ENCODE data around the gene ZNF224.

ZNF224 gene

DNA sequence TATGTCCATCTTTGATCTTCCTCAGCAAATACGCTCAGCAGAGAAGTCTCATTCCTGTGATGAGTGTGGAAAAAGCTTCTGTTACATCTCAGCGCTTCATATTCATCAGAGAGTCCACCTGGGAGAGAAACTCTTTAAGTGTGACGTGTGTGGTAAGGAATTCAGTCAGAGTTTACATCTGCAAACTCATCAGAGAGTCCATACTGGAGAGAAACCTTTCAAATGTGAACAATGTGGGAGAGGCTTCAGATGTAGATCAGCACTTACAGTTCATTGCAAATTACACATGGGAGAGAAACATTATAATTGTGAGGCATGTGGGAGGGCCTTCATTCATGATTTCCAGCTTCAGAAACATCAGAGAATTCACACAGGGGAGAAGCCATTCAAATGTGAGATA, 27.9 kb upstream of the ZNF224 start:
- no peak for DNase-seq (ENCODE audit: low read depth)
- no peak for TF ChIP-seq CTCF (IDR thresholded peaks at IDR 0.05; ENCODE audit: control insufficient read depth, insufficient read depth, low read depth, low read length, missing control alignments)
- H3K4me3 ChIP-seq (ENCODE audit: control insufficient read depth, low read depth, low read length), result no peak overlapping the region

DNA sequence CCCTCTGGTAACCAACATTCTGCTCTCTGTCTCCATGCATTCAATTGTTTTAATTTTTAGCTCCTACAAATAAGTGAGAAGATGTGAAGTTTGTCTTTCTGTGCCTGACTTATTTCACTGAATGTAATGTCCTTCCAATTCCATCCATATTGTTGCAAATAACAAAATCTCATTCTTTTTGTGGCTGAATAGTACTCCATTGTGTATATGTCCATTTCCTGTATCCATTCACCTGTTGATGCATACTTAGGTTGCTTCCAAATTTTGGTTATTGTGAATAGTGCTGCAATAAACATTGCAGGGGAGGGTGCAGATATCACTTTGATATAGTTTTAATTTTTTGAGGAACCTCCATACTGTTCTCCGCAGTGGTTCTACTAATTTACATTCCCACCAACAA, 24.7 kb upstream of the ZNF224 start:
- DNase-seq (ENCODE audit: low read depth), result no peak
- no peak overlapping the region for H3K4me3 ChIP-seq (ENCODE audit: control insufficient read depth, low read depth, low read length)
- no peak for TF ChIP-seq CTCF (IDR thresholded peaks at IDR 0.05; ENCODE audit: control insufficient read depth, insufficient read depth, low read depth, low read length, missing control alignments)

DNA sequence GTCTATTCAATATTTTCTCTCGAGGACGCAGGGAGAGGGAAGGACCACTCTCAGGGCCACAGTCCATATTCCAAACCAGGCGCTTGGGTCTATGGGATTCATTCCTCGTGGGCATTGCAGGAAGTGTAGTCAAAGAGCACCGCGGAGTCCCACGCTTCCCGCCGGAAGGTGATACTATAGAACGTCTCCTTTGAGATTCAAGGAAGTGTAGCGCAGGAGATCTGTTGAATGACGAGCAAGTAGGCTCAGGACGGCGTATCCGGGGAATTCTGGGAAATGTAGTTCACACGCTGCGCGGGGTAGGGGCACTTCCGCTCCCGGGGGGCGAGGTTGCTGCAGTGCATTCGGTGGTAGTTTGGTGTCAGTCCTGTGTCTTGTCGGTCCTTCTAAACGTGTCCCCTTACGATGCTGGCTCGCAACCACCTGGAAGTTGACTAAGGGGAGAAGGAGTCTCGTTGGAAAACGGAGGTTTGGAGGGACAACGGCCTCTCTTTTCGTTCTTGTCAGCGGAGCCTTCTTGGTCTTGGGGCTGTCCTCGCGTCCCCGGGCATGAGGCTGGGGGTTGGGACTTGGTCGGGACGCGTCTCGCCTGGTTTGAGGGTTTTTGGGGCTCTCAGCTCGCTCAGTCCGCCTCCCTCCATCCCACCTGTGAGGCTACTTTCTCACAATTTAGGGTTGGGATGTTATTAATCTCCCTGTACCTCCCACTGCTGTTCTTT, 22.2 kb upstream of the ZNF224 start, which contains the start of gene ZNF284:
TSS of gene ZNF284 (plus strand) at position 336 of the 719 bp plus-strand sequence. CDS start 4,231 bp downstream, outside the sequence.
- H3K4me3 ChIP-seq (ENCODE audit: control insufficient read depth, low read depth, low read length), result peak within 1 kb of the TSS; percentile 84
- DNase-seq (ENCODE audit: low read depth), result peak; percentile 46
- no peak for TF ChIP-seq CTCF (IDR thresholded peaks at IDR 0.05; ENCODE audit: control insufficient read depth, insufficient read depth, low read depth, low read length, missing control alignments)

- no peak for DNase-seq (ENCODE audit: low read depth)
- peak overlapping the region; percentile 84 for H3K4me3 ChIP-seq (ENCODE audit: control insufficient read depth, low read depth, low read length)
- TF ChIP-seq CTCF (IDR thresholded peaks at IDR 0.05; ENCODE audit: control insufficient read depth, insufficient read depth, low read depth, low read length, missing control alignments), result no peak
Observed at GRCh38 chr19:44072543-44073401, 21.4 kb upstream of the ZNF224 start.

GRCh38 chr19:44076325-44076724, 17.8 kb upstream of the ZNF224 start:
- no peak overlapping the region for H3K4me3 ChIP-seq (ENCODE audit: control insufficient read depth, low read depth, low read length)
- DNase-seq (ENCODE audit: low read depth), result no peak
- no peak for TF ChIP-seq CTCF (IDR thresholded peaks at IDR 0.05; ENCODE audit: control insufficient read depth, insufficient read depth, low read depth, low read length, missing control alignments)

GRCh38 chr19:44092108-44092507, 2.1 kb upstream of the ZNF224 start:
- no peak for TF ChIP-seq CTCF (IDR thresholded peaks at IDR 0.05; ENCODE audit: control insufficient read depth, insufficient read depth, low read depth, low read length, missing control alignments)
- no peak for DNase-seq (ENCODE audit: low read depth)
- H3K4me3 ChIP-seq (ENCODE audit: control insufficient read depth, low read depth, low read length), result no peak overlapping the region

All from AG09309 (cell line).